Activated CD4-positive, alpha-beta T cell treated with anti-CD3 and anti-CD28 coated beads, Interleukin-2, amount 50 U/mL, for 4 hours (primary cell): ENCODE data around the gene AIG1.
A peak's percentile ranks its signal among the peaks of the same experiment; 100 is the strongest.

Experiments
- DNase-seq, 2 experiments: peaks; one replicate each; pipeline ENCODE4 v3.0.0-alpha.2; 2020

Gene AIG1

GRCh38 chr6:143135325-143135724 lies 74.6 kb downstream of the AIG1 start:
- DNase-seq: no peak

- no peak for DNase-seq
These were observed 75.3 kb downstream of the AIG1 start for GRCh38 chr6:143135797-143136561.

- DNase-seq: no peak
These were observed 76.0 kb downstream of the AIG1 start for GRCh38 chr6:143136647-143137046.

GRCh38 chr6:143139239-143139784 lies 78.6 kb downstream of the AIG1 start:
- peak in 1 of 2 experiments; percentile 7 for DNase-seq

- peak; percentile 2 to 11 for DNase-seq
These were observed 79.2 kb downstream of the AIG1 start for GRCh38 chr6:143139884-143140283.

- no peak for DNase-seq
These were observed 80.1 kb downstream of the AIG1 start for GRCh38 chr6:143140767-143141166.

- no peak for DNase-seq
These were observed 80.8 kb downstream of the AIG1 start for GRCh38 chr6:143141442-143141841.

GRCh38 chr6:143146186-143146851 lies 85.6 kb downstream of the AIG1 start:
- no peak for DNase-seq

GRCh38 chr6:143149771-143150170 lies 89.1 kb downstream of the AIG1 start:
- no peak for DNase-seq

- DNase-seq: no peak
These were observed 89.6 kb downstream of the AIG1 start for GRCh38 chr6:143150281-143150680.

GRCh38 chr6:143151381-143151780 lies 90.7 kb downstream of the AIG1 start:
- no peak for DNase-seq

- DNase-seq: no peak
These were observed 95.0 kb downstream of the AIG1 start for GRCh38 chr6:143155681-143156080.

- DNase-seq: no peak
These were observed 96.4 kb downstream of the AIG1 start for GRCh38 chr6:143157131-143157530.

GRCh38 chr6:143158113-143158581 lies 97.5 kb downstream of the AIG1 start:
- DNase-seq: no peak

- no peak for DNase-seq
These were observed 98.3 kb downstream of the AIG1 start for GRCh38 chr6:143159001-143159400.

GRCh38 chr6:143160015-143160414 lies 99.3 kb downstream of the AIG1 start:
- no peak for DNase-seq

- DNase-seq: no peak
These were observed 99.9 kb downstream of the AIG1 start for GRCh38 chr6:143160439-143161220.

GRCh38 chr6:143163621-143164020 lies 102.9 kb downstream of the AIG1 start:
- no peak for DNase-seq

- DNase-seq: no peak
These were observed 103.9 kb downstream of the AIG1 start for GRCh38 chr6:143164565-143165105.

- DNase-seq: no peak
These were observed 104.7 kb downstream of the AIG1 start for GRCh38 chr6:143165315-143165855.

- no peak for DNase-seq
These were observed 105.6 kb downstream of the AIG1 start for GRCh38 chr6:143166247-143166695.

- DNase-seq: no peak
These were observed 106.5 kb downstream of the AIG1 start for GRCh38 chr6:143167224-143167623.
